ENCODE data around the gene UXS1.

GRCh38 chr2:106181064-106181463 is 13.0 kb downstream of the UXS1 start:
- TF ChIP-seq CTCF (IDR thresholded peaks at IDR 0.05) (no peak), POLR2A (IDR thresholded peaks at IDR 0.05) (no peak)
